ENCODE measurements around the gene MICAL3.

The MICAL3 gene

GRCh38 chr22:17792299-17792698 is 232.1 kb downstream of the MICAL3 start:
- H3K4me1 ChIP-seq (ENCODE audit: control insufficient read depth, insufficient read depth, low read length): peaks cover 4% of the 10 kb centered on the region
- H3K4me3 ChIP-seq (ENCODE audit: low read length in 2 of 2): no peak overlapping the region
- H3K36me3 ChIP-seq (ENCODE audit: control insufficient read depth in 2 of 2, insufficient read depth in 2 of 2, low read length in 2 of 2): peaks cover 13 to 40% of the 10 kb centered on the region in 2 donors
- H3K27me3 ChIP-seq (ENCODE audit: control insufficient read depth in 1 of 2, insufficient read depth in 2 of 2, low read length in 2 of 2): no peaks in the 10 kb centered on the region
- no peaks in the 10 kb centered on the region for H3K9me3 ChIP-seq (ENCODE audit: control insufficient read depth in 2 of 2, low read length in 2 of 2)
- no peak overlapping the region for H3K27ac ChIP-seq (ENCODE audit: low read length)
- H3K9ac ChIP-seq (ENCODE audit: low read length in 2 of 2): no peak overlapping the region

- peaks cover 4% of the 10 kb centered on the region for H3K4me1 ChIP-seq (ENCODE audit: control insufficient read depth, insufficient read depth, low read length)
Measured at GRCh38 chr22:17791196-17791595, 233.2 kb downstream of the MICAL3 start.

GRCh38 chr22:17789379-17790200 is 234.8 kb downstream of the MICAL3 start:
- Histone ChIP-seq H3K4me3 (ENCODE audit: low read length in 2 of 2) (no peak overlapping the region), H3K4me1 (ENCODE audit: control insufficient read depth, insufficient read depth, low read length) (peaks cover 4% of the 10 kb centered on the region), H3K27ac (ENCODE audit: low read length) (no peak overlapping the region), H3K9ac (ENCODE audit: low read length in 2 of 2) (no peak overlapping the region), H3K9me3 (ENCODE audit: control insufficient read depth in 2 of 2, low read length in 2 of 2) (no peaks in the 10 kb centered on the region), H3K27me3 (ENCODE audit: control insufficient read depth in 1 of 2, insufficient read depth in 2 of 2, low read length in 2 of 2) (no peaks in the 10 kb centered on the region), H3K36me3 (ENCODE audit: control insufficient read depth in 2 of 2, insufficient read depth in 2 of 2, low read length in 2 of 2) (peaks cover 8 to 22% of the 10 kb centered on the region in 2 donors)

More at GRCh38 chr22:17791196-17791595, 233.2 kb downstream of the MICAL3 start:
- no peak overlapping the region for H3K9ac ChIP-seq (ENCODE audit: low read length in 2 of 2)
- H3K27me3 ChIP-seq (ENCODE audit: control insufficient read depth in 1 of 2, insufficient read depth in 2 of 2, low read length in 2 of 2): no peaks in the 10 kb centered on the region
- H3K9me3 ChIP-seq (ENCODE audit: control insufficient read depth in 2 of 2, low read length in 2 of 2): no peaks in the 10 kb centered on the region
- peaks cover 13 to 32% of the 10 kb centered on the region in 2 donors for H3K36me3 ChIP-seq (ENCODE audit: control insufficient read depth in 2 of 2, insufficient read depth in 2 of 2, low read length in 2 of 2)
- H3K27ac ChIP-seq (ENCODE audit: low read length): no peak overlapping the region
- H3K4me3 ChIP-seq (ENCODE audit: low read length in 2 of 2): no peak overlapping the region

- Histone ChIP-seq H3K27ac (ENCODE audit: low read length) (no peak overlapping the region), H3K9me3 (ENCODE audit: control insufficient read depth in 2 of 2, low read length in 2 of 2) (no peaks in the 10 kb centered on the region), H3K4me3 (ENCODE audit: low read length in 2 of 2) (no peak overlapping the region), H3K36me3 (ENCODE audit: control insufficient read depth in 2 of 2, insufficient read depth in 2 of 2, low read length in 2 of 2) (peaks cover 8 to 22% of the 10 kb centered on the region in 2 donors), H3K27me3 (ENCODE audit: control insufficient read depth in 1 of 2, insufficient read depth in 2 of 2, low read length in 2 of 2) (no peaks in the 10 kb centered on the region), H3K9ac (ENCODE audit: low read length in 2 of 2) (no peak overlapping the region), H3K4me1 (ENCODE audit: control insufficient read depth, insufficient read depth, low read length) (peaks cover 4% of the 10 kb centered on the region)
Measured at GRCh38 chr22:17788528-17789378, 235.6 kb downstream of the MICAL3 start.

- Histone ChIP-seq H3K36me3 (ENCODE audit: control insufficient read depth in 2 of 2, insufficient read depth in 2 of 2, low read length in 2 of 2) (peaks cover 8 to 22% of the 10 kb centered on the region in 2 donors), H3K4me3 (ENCODE audit: low read length in 2 of 2) (no peak overlapping the region), H3K4me1 (ENCODE audit: control insufficient read depth, insufficient read depth, low read length) (peaks cover 4% of the 10 kb centered on the region), H3K27ac (ENCODE audit: low read length) (no peak overlapping the region), H3K27me3 (ENCODE audit: control insufficient read depth in 1 of 2, insufficient read depth in 2 of 2, low read length in 2 of 2) (peaks cover 0 to 2% of the 10 kb centered on the region in 2 donors), H3K9ac (ENCODE audit: low read length in 2 of 2) (no peak overlapping the region), H3K9me3 (ENCODE audit: control insufficient read depth in 2 of 2, low read length in 2 of 2) (no peaks in the 10 kb centered on the region)
Measured at GRCh38 chr22:17787716-17788330, 236.5 kb downstream of the MICAL3 start.

- Histone ChIP-seq H3K9ac (ENCODE audit: low read length in 2 of 2) (no peak overlapping the region), H3K27ac (ENCODE audit: low read length) (no peak overlapping the region), H3K4me3 (ENCODE audit: low read length in 2 of 2) (no peak overlapping the region), H3K4me1 (ENCODE audit: control insufficient read depth, insufficient read depth, low read length) (peaks cover 4% of the 10 kb centered on the region), H3K36me3 (ENCODE audit: control insufficient read depth in 2 of 2, insufficient read depth in 2 of 2, low read length in 2 of 2) (peaks cover 8 to 22% of the 10 kb centered on the region in 2 donors), H3K27me3 (ENCODE audit: control insufficient read depth in 1 of 2, insufficient read depth in 2 of 2, low read length in 2 of 2) (peaks cover 0 to 2% of the 10 kb centered on the region in 2 donors), H3K9me3 (ENCODE audit: control insufficient read depth in 2 of 2, low read length in 2 of 2) (no peaks in the 10 kb centered on the region)
Measured at GRCh38 chr22:17787241-17787640, 237.1 kb downstream of the MICAL3 start.

- Histone ChIP-seq H3K4me1 (ENCODE audit: control insufficient read depth, insufficient read depth, low read length) (peaks cover 7% of the 10 kb centered on the region), H3K9ac (ENCODE audit: low read length in 2 of 2) (no peak overlapping the region), H3K27ac (ENCODE audit: low read length) (no peak overlapping the region), H3K9me3 (ENCODE audit: control insufficient read depth in 2 of 2, low read length in 2 of 2) (no peaks in the 10 kb centered on the region), H3K27me3 (ENCODE audit: control insufficient read depth in 1 of 2, insufficient read depth in 2 of 2, low read length in 2 of 2) (peaks cover 0 to 5% of the 10 kb centered on the region in 2 donors), H3K4me3 (ENCODE audit: low read length in 2 of 2) (no peak overlapping the region), H3K36me3 (ENCODE audit: control insufficient read depth in 2 of 2, insufficient read depth in 2 of 2, low read length in 2 of 2) (peaks cover 8 to 18% of the 10 kb centered on the region in 2 donors)
Measured at GRCh38 chr22:17786435-17787161, 237.8 kb downstream of the MICAL3 start.

GRCh38 chr22:17785185-17786184 is 238.9 kb downstream of the MICAL3 start:
- Histone ChIP-seq H3K4me3 (ENCODE audit: low read length in 2 of 2) (no peak overlapping the region), H3K4me1 (ENCODE audit: control insufficient read depth, insufficient read depth, low read length) (peaks cover 16% of the 10 kb centered on the region), H3K27ac (ENCODE audit: low read length) (no peak overlapping the region), H3K9ac (ENCODE audit: low read length in 2 of 2) (no peak overlapping the region), H3K9me3 (ENCODE audit: control insufficient read depth in 2 of 2, low read length in 2 of 2) (no peaks in the 10 kb centered on the region), H3K27me3 (ENCODE audit: control insufficient read depth in 1 of 2, insufficient read depth in 2 of 2, low read length in 2 of 2) (peaks cover 0 to 5% of the 10 kb centered on the region in 2 donors), H3K36me3 (ENCODE audit: control insufficient read depth in 2 of 2, insufficient read depth in 2 of 2, low read length in 2 of 2) (peaks cover 3 to 13% of the 10 kb centered on the region in 2 donors)

- H3K36me3 ChIP-seq (ENCODE audit: control insufficient read depth in 2 of 2, insufficient read depth in 2 of 2, low read length in 2 of 2): peaks cover 0 to 6% of the 10 kb centered on the region in 2 donors
- no peak overlapping the region for H3K4me3 ChIP-seq (ENCODE audit: low read length in 2 of 2)
- peaks cover 16% of the 10 kb centered on the region for H3K4me1 ChIP-seq (ENCODE audit: control insufficient read depth, insufficient read depth, low read length)
- no peak overlapping the region for H3K27ac ChIP-seq (ENCODE audit: low read length)
- H3K9ac ChIP-seq (ENCODE audit: low read length in 2 of 2): no peak overlapping the region
- H3K9me3 ChIP-seq (ENCODE audit: control insufficient read depth in 2 of 2, low read length in 2 of 2): no peaks in the 10 kb centered on the region
- peaks cover 0 to 5% of the 10 kb centered on the region in 2 donors for H3K27me3 ChIP-seq (ENCODE audit: control insufficient read depth in 1 of 2, insufficient read depth in 2 of 2, low read length in 2 of 2)
Measured at GRCh38 chr22:17784776-17785175, 239.6 kb downstream of the MICAL3 start.
